Panc1 (cell line): ENCODE measurements around the gene MORN1.

ENCODE experiments used
- CTCF ChIP-seq: fragments of 450-650 bp; IDR thresholded peaks from 2 replicates; pipeline ENCODE4 v1.5.1; 2017; ENCODE audit warnings: mild to moderate bottlenecking
- POLR2AphosphoS5 ChIP-seq: IDR thresholded peaks from 2 replicates; pipeline ENCODE4 v1.6.1; 2012; ENCODE audit warnings: mild to moderate bottlenecking, low read depth, low read length, moderate library complexity
- TF ChIP-seq, protein P1 (sequence below), 2 experiments: IDR thresholded peaks; 2 replicates each; pipeline ENCODE4 v1.6.1; 2011 to 2012; ENCODE audit warnings: low read depth in 2 of 2, control low read depth in 1 of 2, low read length in 1 of 2, mild to moderate bottlenecking in 1 of 2, moderate library complexity in 1 of 2; ENCODE audit not compliant: insufficient read depth in 1 of 2

- no peak for TF ChIP-seq CTCF
- TF ChIP-seq, protein P1, sequence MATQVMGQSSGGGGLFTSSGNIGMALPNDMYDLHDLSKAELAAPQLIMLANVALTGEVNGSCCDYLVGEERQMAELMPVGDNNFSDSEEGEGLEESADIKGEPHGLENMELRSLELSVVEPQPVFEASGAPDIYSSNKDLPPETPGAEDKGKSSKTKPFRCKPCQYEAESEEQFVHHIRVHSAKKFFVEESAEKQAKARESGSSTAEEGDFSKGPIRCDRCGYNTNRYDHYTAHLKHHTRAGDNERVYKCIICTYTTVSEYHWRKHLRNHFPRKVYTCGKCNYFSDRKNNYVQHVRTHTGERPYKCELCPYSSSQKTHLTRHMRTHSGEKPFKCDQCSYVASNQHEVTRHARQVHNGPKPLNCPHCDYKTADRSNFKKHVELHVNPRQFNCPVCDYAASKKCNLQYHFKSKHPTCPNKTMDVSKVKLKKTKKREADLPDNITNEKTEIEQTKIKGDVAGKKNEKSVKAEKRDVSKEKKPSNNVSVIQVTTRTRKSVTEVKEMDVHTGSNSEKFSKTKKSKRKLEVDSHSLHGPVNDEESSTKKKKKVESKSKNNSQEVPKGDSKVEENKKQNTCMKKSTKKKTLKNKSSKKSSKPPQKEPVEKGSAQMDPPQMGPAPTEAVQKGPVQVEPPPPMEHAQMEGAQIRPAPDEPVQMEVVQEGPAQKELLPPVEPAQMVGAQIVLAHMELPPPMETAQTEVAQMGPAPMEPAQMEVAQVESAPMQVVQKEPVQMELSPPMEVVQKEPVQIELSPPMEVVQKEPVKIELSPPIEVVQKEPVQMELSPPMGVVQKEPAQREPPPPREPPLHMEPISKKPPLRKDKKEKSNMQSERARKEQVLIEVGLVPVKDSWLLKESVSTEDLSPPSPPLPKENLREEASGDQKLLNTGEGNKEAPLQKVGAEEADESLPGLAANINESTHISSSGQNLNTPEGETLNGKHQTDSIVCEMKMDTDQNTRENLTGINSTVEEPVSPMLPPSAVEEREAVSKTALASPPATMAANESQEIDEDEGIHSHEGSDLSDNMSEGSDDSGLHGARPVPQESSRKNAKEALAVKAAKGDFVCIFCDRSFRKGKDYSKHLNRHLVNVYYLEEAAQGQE (IDR thresholded peaks at IDR 0.05; ENCODE audit: insufficient read depth in 1 of 2, low read depth in 2 of 2, low read length in 1 of 2), result no peak
- no peak for TF ChIP-seq POLR2AphosphoS5
Observed at GRCh38 chr1:2328676-2329455, 62.5 kb downstream of the MORN1 start.
